ENCODE measurements around the gene STXBP5.
A peak's percentile ranks its signal among the peaks of the same experiment; 100 is the strongest.

STXBP5 gene

GRCh38 chr6:147161253-147161973 lies 42.8 kb upstream of the STXBP5 start:
- peak overlapping the region; percentile 44 for H3K27ac ChIP-seq (ENCODE audit: poor library complexity, severe bottlenecking)

GRCh38 chr6:147161974-147162495 lies 42.2 kb upstream of the STXBP5 start:
- ATAC-seq (ENCODE audit: low read depth), result peak; percentile 99
- Histone ChIP-seq H3K27ac (ENCODE audit: poor library complexity, severe bottlenecking) (peak overlapping the region; percentile 44), H3K27me3 (ENCODE audit: insufficient read depth, poor library complexity, severe bottlenecking) (no peaks in the 10 kb centered on the region), H3K9me3 (ENCODE audit: severe bottlenecking) (no peaks in the 10 kb centered on the region), H3K4me3 (ENCODE audit: severe bottlenecking) (no peak overlapping the region), H3K4me1 (ENCODE audit: insufficient read depth, poor library complexity, severe bottlenecking) (peaks cover 36% of the 10 kb centered on the region), H3K36me3 (ENCODE audit: low read depth) (no peaks in the 10 kb centered on the region; the same call in 1 of the 2 replicates)
- TF ChIP-seq CTCF (IDR thresholded peaks at IDR 0.05; ENCODE audit: poor library complexity, severe bottlenecking), result no peak
- peak; percentile 61 for DNase-seq (ENCODE audit: low spot score)

More at GRCh38 chr6:147161253-147161973, 42.8 kb upstream of the STXBP5 start:
- TF ChIP-seq CTCF (IDR thresholded peaks at IDR 0.05; ENCODE audit: poor library complexity, severe bottlenecking), result no peak
- no peaks in the 10 kb centered on the region; the same call in 1 of the 2 replicates for H3K36me3 ChIP-seq (ENCODE audit: low read depth)
- ATAC-seq (ENCODE audit: low read depth) (no peak), DNase-seq (ENCODE audit: low spot score) (no peak)
- no peak overlapping the region for H3K4me3 ChIP-seq (ENCODE audit: severe bottlenecking)
- H3K4me1 ChIP-seq (ENCODE audit: insufficient read depth, poor library complexity, severe bottlenecking), result peaks cover 34% of the 10 kb centered on the region
- no peaks in the 10 kb centered on the region for H3K27me3 ChIP-seq (ENCODE audit: insufficient read depth, poor library complexity, severe bottlenecking)
- H3K9me3 ChIP-seq (ENCODE audit: severe bottlenecking), result no peaks in the 10 kb centered on the region

- TF ChIP-seq CTCF (IDR thresholded peaks at IDR 0.05; ENCODE audit: poor library complexity, severe bottlenecking), result no peak
- no peak overlapping the region for H3K27ac ChIP-seq (ENCODE audit: poor library complexity, severe bottlenecking)
- H3K36me3 ChIP-seq (ENCODE audit: low read depth), result no peaks in the 10 kb centered on the region; the same call in 1 of the 2 replicates
- no peaks in the 10 kb centered on the region for H3K27me3 ChIP-seq (ENCODE audit: insufficient read depth, poor library complexity, severe bottlenecking)
- no peak overlapping the region for H3K4me3 ChIP-seq (ENCODE audit: severe bottlenecking)
- ATAC-seq (ENCODE audit: low read depth) (no peak), DNase-seq (ENCODE audit: low spot score) (no peak)
- H3K9me3 ChIP-seq (ENCODE audit: severe bottlenecking), result no peaks in the 10 kb centered on the region
- peaks cover 44% of the 10 kb centered on the region for H3K4me1 ChIP-seq (ENCODE audit: insufficient read depth, poor library complexity, severe bottlenecking)
These were observed 39.5 kb upstream of the STXBP5 start for GRCh38 chr6:147164761-147165160.

GRCh38 chr6:147166360-147166944 lies 37.8 kb upstream of the STXBP5 start:
- TF ChIP-seq CTCF (IDR thresholded peaks at IDR 0.05; ENCODE audit: poor library complexity, severe bottlenecking), result no peak
- no peaks in the 10 kb centered on the region for H3K9me3 ChIP-seq (ENCODE audit: severe bottlenecking)
- peak overlapping the region; percentile 36 for H3K27ac ChIP-seq (ENCODE audit: poor library complexity, severe bottlenecking)
- peaks cover 48% of the 10 kb centered on the region for H3K4me1 ChIP-seq (ENCODE audit: insufficient read depth, poor library complexity, severe bottlenecking)
- H3K4me3 ChIP-seq (ENCODE audit: severe bottlenecking), result no peak overlapping the region
- H3K36me3 ChIP-seq (ENCODE audit: low read depth), result no peaks in the 10 kb centered on the region
- no peaks in the 10 kb centered on the region for H3K27me3 ChIP-seq (ENCODE audit: insufficient read depth, poor library complexity, severe bottlenecking)
- DNase-seq (ENCODE audit: low spot score), result no peak
- ATAC-seq (ENCODE audit: low read depth), result no peak

Measured in RWPE2 (cell line).